Measurements from ENCODE around the gene AWAT2. TPM values are rescaled to one million over a fixed set of nuclear protein-coding genes. Genes with fewer than 3 reads are reported as not detected.

Gene AWAT2
- total RNA-seq, 3 donors from 2014 or later (not counting 1 experiment from before 2014, with no cell fraction given), result not detected

- Mint-ChIP-seq H3K27ac (no peak overlapping the region), H3K36me3 (no peaks in the 10 kb centered on the region), H3K27me3 (ENCODE audit: low read depth in 2 of 2) (peaks cover 11 to 17% of the 10 kb centered on the region in 2 donors), H3K9me3 (no peaks in the 10 kb centered on the region), H3K4me1 (no peaks in the 10 kb centered on the region), H3K4me3 (no peak overlapping the region)
- 79% methylated on average over 4 of the region's 4 CpGs for WGBS (ENCODE audit: insufficient coverage)
- no peaks in the 10 kb centered on the region for H3K9me3 ChIP-seq (ENCODE audit: control insufficient read depth, insufficient read depth, low read length)
- intact Hi-C loops (cut with micrococcal nuclease), result no loop called here
- no peak for DNase-seq
- no peaks in the 10 kb centered on the region for H3K4me1 ChIP-seq (ENCODE audit: control insufficient read depth, insufficient read depth, low read length)
- ATAC-seq, result no peak
- no peaks in the 10 kb centered on the region for H3K36me3 ChIP-seq (ENCODE audit: control insufficient read depth, insufficient read depth, low read length)
- no peak for TF ChIP-seq CTCF (IDR thresholded peaks at IDR 0.05)
- no peak overlapping the region for H3K27ac ChIP-seq (ENCODE audit: low read length)
- no peak overlapping the region for H3K4me3 ChIP-seq (ENCODE audit: low read length)
- no peaks in the 10 kb centered on the region for H3K27me3 ChIP-seq (ENCODE audit: control insufficient read depth, insufficient read depth, low read length)
Measured at GRCh38 chrX:70044541-70045245, 5.0 kb downstream of the AWAT2 start.

DNA sequence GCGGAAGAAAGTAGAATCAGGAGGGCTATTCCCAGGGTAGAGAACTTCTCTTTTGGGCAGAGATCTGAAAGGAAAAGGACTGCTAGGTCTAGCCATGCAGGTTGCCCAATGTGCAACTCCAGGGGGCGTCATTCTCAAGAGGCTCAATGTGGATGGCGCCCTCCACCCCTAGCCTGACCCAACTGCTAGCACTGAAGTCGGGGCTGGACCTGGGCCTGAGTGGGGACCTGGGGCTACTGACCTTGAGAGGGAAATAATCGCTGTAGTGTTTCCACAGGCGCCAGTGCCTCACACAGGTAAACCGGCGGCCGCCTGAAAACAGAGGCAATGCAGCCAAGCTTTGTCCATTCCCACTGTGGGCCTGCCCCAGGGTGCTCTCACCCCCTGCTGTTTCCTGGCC, 6.1 kb downstream of the AWAT2 start:
- Mint-ChIP-seq H3K27me3 (ENCODE audit: low read depth in 2 of 2) (peaks cover 11 to 17% of the 10 kb centered on the region in 2 donors), H3K36me3 (no peaks in the 10 kb centered on the region), H3K4me3 (no peak overlapping the region), H3K9me3 (no peaks in the 10 kb centered on the region), H3K27ac (no peak overlapping the region), H3K4me1 (no peaks in the 10 kb centered on the region)
- intact Hi-C loops (cut with micrococcal nuclease), result no loop called here
- Histone ChIP-seq H3K36me3 (ENCODE audit: control insufficient read depth, insufficient read depth, low read length) (no peaks in the 10 kb centered on the region), H3K27me3 (ENCODE audit: control insufficient read depth, insufficient read depth, low read length) (no peaks in the 10 kb centered on the region), H3K4me1 (ENCODE audit: control insufficient read depth, insufficient read depth, low read length) (no peaks in the 10 kb centered on the region), H3K4me3 (ENCODE audit: low read length) (no peak overlapping the region), H3K27ac (ENCODE audit: low read length) (no peak overlapping the region), H3K9me3 (ENCODE audit: control insufficient read depth, insufficient read depth, low read length) (no peaks in the 10 kb centered on the region)
- DNase-seq, result no peak
- 96% methylated on average over 9 of the region's 9 CpGs for WGBS (ENCODE audit: insufficient coverage)
- no peak for TF ChIP-seq CTCF (IDR thresholded peaks at IDR 0.05)
- ATAC-seq, result no peak

- H3K9me3 ChIP-seq (ENCODE audit: control insufficient read depth, insufficient read depth, low read length), result no peaks in the 10 kb centered on the region
- H3K4me1 ChIP-seq (ENCODE audit: control insufficient read depth, insufficient read depth, low read length), result no peaks in the 10 kb centered on the region
- H3K27me3 ChIP-seq (ENCODE audit: control insufficient read depth, insufficient read depth, low read length), result no peaks in the 10 kb centered on the region
- H3K4me3 ChIP-seq (ENCODE audit: low read length), result no peak overlapping the region
- intact Hi-C loops (cut with micrococcal nuclease), result no loop called here
- H3K9me3 Mint-ChIP-seq, result no peaks in the 10 kb centered on the region
- no peaks in the 10 kb centered on the region for H3K4me1 Mint-ChIP-seq
- 93% methylated on average over 9 of the region's 11 CpGs for WGBS (ENCODE audit: insufficient coverage)
- DNase-seq, result no peak
- no peak overlapping the region for H3K27ac Mint-ChIP-seq
- no peak for ATAC-seq
- TF ChIP-seq CTCF (IDR thresholded peaks at IDR 0.05), result no peak
- H3K27me3 Mint-ChIP-seq (ENCODE audit: low read depth in 2 of 2), result peaks cover 5 to 17% of the 10 kb centered on the region in 2 donors
- no peak overlapping the region for H3K4me3 Mint-ChIP-seq
- H3K36me3 ChIP-seq (ENCODE audit: control insufficient read depth, insufficient read depth, low read length), result no peaks in the 10 kb centered on the region
- no peaks in the 10 kb centered on the region for H3K36me3 Mint-ChIP-seq
- no peak overlapping the region for H3K27ac ChIP-seq (ENCODE audit: low read length)
Measured at GRCh38 chrX:70042399-70043371, 7.1 kb downstream of the AWAT2 start.

Measured in natural killer cell (primary cell).